Lung (tissue), 12 donors: Measurements from ENCODE around the gene KLHL28. TPM values are rescaled to one million over a fixed set of nuclear protein-coding genes. Genes with fewer than 3 reads are reported as not detected.

Source experiments
- ATAC-seq: fragments of 200-7000 bp; cut with Tn5 transposase; one replicate; pipeline ENCODE4 v1.9.1; 2020; ENCODE audit warnings: moderate number of reproducible peaks; ENCODE audit not compliant: insufficient read depth, low FRiP score
- DNase-seq, 3 donors: peaks; one replicate each; pipeline ENCODE4 v3.0.0-alpha.2; 2013 to 2017
- H3K27ac ChIP-seq, 2 donors: one replicate each; pipeline ENCODE4 v1.5.1; 2013; ENCODE audit warnings: mild to moderate bottlenecking in 2 of 2, moderate library complexity in 2 of 2, control low read depth in 1 of 2, inconsistent platforms in 1 of 2, low read depth in 1 of 2, low read length in 1 of 2
- H3K27me3 ChIP-seq, 3 donors: one replicate each; pipeline ENCODE4 v1.5.1; 2013; ENCODE audit warnings: low read length in 2 of 3; ENCODE audit not compliant: control insufficient read depth in 3 of 3, insufficient read depth in 3 of 3
- H3K36me3 ChIP-seq, 4 donors: one replicate each; pipeline ENCODE4 v1.5.1; 2013; ENCODE audit warnings: low read length in 4 of 4, mild to moderate bottlenecking in 1 of 4, moderate library complexity in 1 of 4; ENCODE audit not compliant: control insufficient read depth in 4 of 4, insufficient read depth in 4 of 4
- H3K4me1 ChIP-seq, 5 donors: one replicate each; pipeline ENCODE4 v1.5.1; 2013; ENCODE audit warnings: low read length in 5 of 5, mild to moderate bottlenecking in 2 of 5, moderate library complexity in 1 of 5; ENCODE audit not compliant: control insufficient read depth in 5 of 5, insufficient read depth in 5 of 5
- H3K4me3 ChIP-seq: one replicate; pipeline ENCODE4 v1.5.1; 2013; ENCODE audit warnings: mild to moderate bottlenecking, control low read depth, moderate library complexity
- H3K9ac ChIP-seq, 2 donors: one replicate each; pipeline ENCODE4 v1.5.1; 2013; ENCODE audit warnings: low read length in 2 of 2, control low read depth in 1 of 2; ENCODE audit not compliant: insufficient read depth in 1 of 2
- H3K9me3 ChIP-seq, 4 donors: one replicate each; pipeline ENCODE4 v1.5.1; 2013; ENCODE audit warnings: low read length in 3 of 4, mild to moderate bottlenecking in 1 of 4, moderate library complexity in 1 of 4; ENCODE audit not compliant: control insufficient read depth in 4 of 4, insufficient read depth in 3 of 4
- CTCF ChIP-seq: IDR thresholded peaks from 2 replicates; pipeline ENCODE4 v1.5.1; 2012; ENCODE audit warnings: mild to moderate bottlenecking; ENCODE audit errors: control extremely low read depth, extremely low read depth
- WGBS, 2 donors: extraction: QIAGEN DNeasy Blood & Tissue Kit; methylation state at CpG; one replicate each; pipeline ENCODE4 v1.1.7; 2013; 5-methylcytosine and 5-hydroxymethylcytosine counted together
- polyA plus RNA-seq, 2 donors: library from polyadenylated mRNA; stranded (reverse); fragments of 200-250 nt; gene quantifications; one replicate each; pipeline ENCODE4 v1.2.1, GENCODE V29; 2013
- total RNA-seq, 2 donors: library from RNA; depleted of rRNA in 1 of 2; stranded (reverse); fragments of >200 nt in 1 of 2; gene quantifications; one replicate each; pipeline ENCODE4 v1.2.1, GENCODE V29; 2014 to 2021
- donor health status: control.
- donor health status: control.
- donor health status: Bipolar disorder and iron deficiency.
- donor health status: healthy.
- donor health status: DM: yes; HTN: yes; CAD: no.

The KLHL28 gene
- total and polyA plus RNA-seq, 4 donors = 2.6 to 29.0 (median 9.5) TPM

DNA sequence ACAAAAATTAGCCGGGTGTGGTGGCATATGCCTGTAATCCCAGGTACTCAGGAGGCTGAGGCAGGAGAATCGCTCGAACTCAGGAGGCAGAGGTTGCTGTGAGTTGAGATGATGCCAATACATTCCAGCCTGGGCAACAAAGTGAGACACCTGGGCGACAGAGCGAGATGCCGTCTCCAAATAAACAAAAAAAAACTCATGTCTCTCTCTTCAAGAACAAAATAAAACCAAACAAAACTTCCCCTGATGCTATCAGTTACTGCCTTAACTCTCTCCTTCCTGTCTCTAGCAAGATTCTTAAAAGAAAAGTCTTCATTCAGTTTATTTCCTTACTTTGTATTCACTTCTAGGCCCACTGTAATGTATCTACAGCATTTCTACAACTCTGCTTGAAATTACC, 20.8 kb downstream of the KLHL28 start:
- no peaks in the 10 kb centered on the region for H3K9me3 ChIP-seq
- no peak overlapping the region for H3K27ac ChIP-seq
- no peak overlapping the region for H3K9ac ChIP-seq
- H3K4me1 ChIP-seq = no peaks in the 10 kb centered on the region
- DNase-seq (no peak), ATAC-seq (no peak)
- H3K27me3 ChIP-seq = no peaks in the 10 kb centered on the region
- 81 to 85% methylated on average over 6 of the region's 6 CpGs for WGBS, 2 donors
- H3K4me3 ChIP-seq = no peak overlapping the region
- TF ChIP-seq CTCF = no peak
- peaks cover 11 to 41% (median 24%) of the 10 kb centered on the region in 4 donors for H3K36me3 ChIP-seq

- TF ChIP-seq CTCF = no peak
- Histone ChIP-seq H3K27ac (no peak overlapping the region), H3K36me3 (peaks cover 7 to 35% (median 18%) of the 10 kb centered on the region in 4 donors), H3K9me3 (no peaks in the 10 kb centered on the region), H3K27me3 (no peaks in the 10 kb centered on the region), H3K4me3 (no peak overlapping the region), H3K4me1 (no peaks in the 10 kb centered on the region), H3K9ac (no peak overlapping the region)
- DNase-seq = no peak
- ATAC-seq = no peak
Observed at GRCh38 chr14:44940211-44940610, 21.5 kb downstream of the KLHL28 start.

DNA sequence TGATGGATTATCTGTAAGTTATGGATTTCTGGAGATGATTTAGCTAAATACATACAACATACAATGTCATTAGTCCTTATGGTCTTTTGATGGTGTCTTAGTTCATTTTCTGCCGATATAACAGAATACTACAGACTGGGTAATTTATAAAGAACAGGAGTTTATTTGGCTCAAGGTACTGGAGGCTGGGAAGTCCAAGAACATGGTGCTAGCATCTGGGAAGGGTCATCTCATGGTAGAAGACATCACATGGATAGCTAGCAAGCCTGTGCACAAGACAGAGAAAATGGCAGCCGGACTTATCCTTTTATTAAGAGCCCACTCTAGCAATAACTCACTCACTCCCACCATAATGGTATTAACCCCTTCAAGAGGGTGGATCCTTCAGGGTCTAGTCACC, 24.2 kb downstream of the KLHL28 start:
- Histone ChIP-seq H3K9me3 (no peaks in the 10 kb centered on the region), H3K9ac (no peak overlapping the region), H3K4me3 (no peak overlapping the region), H3K27me3 (no peaks in the 10 kb centered on the region), H3K36me3 (peaks cover 8 to 28% (median 12%) of the 10 kb centered on the region in 4 donors), H3K4me1 (no peaks in the 10 kb centered on the region), H3K27ac (no peak overlapping the region)
- ATAC-seq = no peak
- DNase-seq = no peak
- 97 to 98% methylated on average over 2 of the region's 2 CpGs for WGBS, 2 donors
- TF ChIP-seq CTCF = no peak

DNA sequence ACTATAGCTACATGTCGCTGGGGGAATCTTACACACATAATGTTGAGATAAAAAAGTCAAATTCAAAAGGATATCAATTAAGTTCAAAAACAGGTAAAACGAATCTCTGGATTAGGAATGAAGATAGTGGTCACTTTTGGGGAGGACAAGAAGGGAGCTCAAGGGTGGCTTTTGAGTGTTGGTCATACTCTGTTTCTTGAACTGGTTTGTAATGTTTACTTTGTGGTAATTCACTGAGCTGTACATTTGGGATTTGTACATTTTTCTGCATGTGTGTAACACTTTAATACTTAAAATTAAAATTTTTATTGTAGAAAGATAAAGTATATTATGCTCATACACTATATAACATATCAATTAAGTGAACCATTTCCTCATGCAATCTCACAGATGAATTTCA, 26.6 kb downstream of the KLHL28 start:
- Histone ChIP-seq H3K36me3 (peaks cover 8 to 18% (median 12%) of the 10 kb centered on the region in 4 donors), H3K27me3 (no peaks in the 10 kb centered on the region), H3K27ac (no peak overlapping the region), H3K4me1 (no peaks in the 10 kb centered on the region), H3K9ac (no peak overlapping the region), H3K4me3 (no peak overlapping the region), H3K9me3 (no peaks in the 10 kb centered on the region)
- ATAC-seq (no peak), DNase-seq (no peak)
- TF ChIP-seq CTCF = no peak
- WGBS, 2 donors = 88 to 94% methylated on average over 2 of the region's 2 CpGs
